Rectal smooth muscle tissue (tissue), 1 donor: ENCODE results near the gene OR4E2.
"Not testable (repeated sequence)": the region's sequence is repeated elsewhere in the genome, so short reads cannot be mapped to it uniquely, and the experiment has no call there.

Experiments used
- H3K27ac ChIP-seq: one replicate; pipeline ENCODE4 v1.7.0; 2013; ENCODE audit warnings: low read depth, low read length, inconsistent platforms
- H3K27me3 ChIP-seq: one replicate; pipeline ENCODE4 v1.7.0; 2013; ENCODE audit warnings: low read length; ENCODE audit not compliant: control insufficient read depth, insufficient read depth
- H3K36me3 ChIP-seq: one replicate; pipeline ENCODE4 v1.7.0; 2013; ENCODE audit warnings: low read length; ENCODE audit not compliant: control insufficient read depth, insufficient read depth
- H3K4me1 ChIP-seq: one replicate; pipeline ENCODE4 v1.7.0; 2013; ENCODE audit warnings: low read length; ENCODE audit not compliant: control insufficient read depth, insufficient read depth
- H3K4me3 ChIP-seq: one replicate; pipeline ENCODE4 v1.7.0; 2013; ENCODE audit warnings: low read length
- H3K9ac ChIP-seq: one replicate; pipeline ENCODE4 v1.7.0; 2013; ENCODE audit warnings: low read length

OR4E2 gene

GRCh38 chr14:21654215-21654614 lies 580 bp downstream of the OR4E2 start:
- Histone ChIP-seq H3K4me3 (no peak overlapping the region), H3K27me3 (no peaks in the 10 kb centered on the region), H3K9ac (no peak overlapping the region), H3K4me1 (no peaks in the 10 kb centered on the region), H3K27ac (no peak overlapping the region), H3K36me3 (no peaks in the 10 kb centered on the region)

- Histone ChIP-seq H3K9ac (no peak overlapping the region), H3K27ac (no peak overlapping the region), H3K4me3 (no peak overlapping the region), H3K27me3 (no peaks in the 10 kb centered on the region), H3K4me1 (no peaks in the 10 kb centered on the region), H3K36me3 (no peaks in the 10 kb centered on the region)
Observed at GRCh38 chr14:21656980-21657379, 3.3 kb downstream of the OR4E2 start.

GRCh38 chr14:21668377-21668776 lies 14.7 kb downstream of the OR4E2 start:
- no peaks in the 10 kb centered on the region for H3K4me1 ChIP-seq
- H3K9ac ChIP-seq, result no peak overlapping the region
- no peaks in the 10 kb centered on the region for H3K27me3 ChIP-seq
- H3K4me3 ChIP-seq, result no peak overlapping the region
- no peak overlapping the region for H3K27ac ChIP-seq
- no peaks in the 10 kb centered on the region for H3K36me3 ChIP-seq

- H3K9ac ChIP-seq, result no peak overlapping the region
- no peaks in the 10 kb centered on the region for H3K27me3 ChIP-seq
- no peak overlapping the region for H3K4me3 ChIP-seq
- H3K36me3 ChIP-seq, result no peaks in the 10 kb centered on the region
- H3K27ac ChIP-seq, result no peak overlapping the region
- no peaks in the 10 kb centered on the region for H3K4me1 ChIP-seq
Observed at GRCh38 chr14:21669284-21669683, 15.6 kb downstream of the OR4E2 start.

- Histone ChIP-seq H3K4me3 (no peak overlapping the region), H3K27ac (no peak overlapping the region), H3K9ac (no peak overlapping the region), H3K27me3 (no peaks in the 10 kb centered on the region), H3K36me3 (no peaks in the 10 kb centered on the region), H3K4me1 (no peaks in the 10 kb centered on the region)
Observed at GRCh38 chr14:21671371-21671770, 17.7 kb downstream of the OR4E2 start.

GRCh38 chr14:21672116-21672515 lies 18.5 kb downstream of the OR4E2 start:
- Histone ChIP-seq H3K9ac (no peak overlapping the region), H3K27me3 (no peaks in the 10 kb centered on the region), H3K36me3 (no peaks in the 10 kb centered on the region), H3K4me1 (no peaks in the 10 kb centered on the region), H3K27ac (no peak overlapping the region), H3K4me3 (no peak overlapping the region)

- H3K27ac ChIP-seq, result no peak within 1 kb of the TSS
- no peaks in the 10 kb centered on the region for H3K4me1 ChIP-seq
- H3K36me3 ChIP-seq, result no peaks in the 10 kb centered on the region
- no peaks in the 10 kb centered on the region for H3K27me3 ChIP-seq
- H3K4me3 ChIP-seq, result no peak within 1 kb of the TSS
- no peak within 1 kb of the TSS for H3K9ac ChIP-seq
Observed at GRCh38 chr14:21673718-21674117, 20.1 kb downstream of the OR4E2 start, which contains the start of gene OR4E1. Gene OR4E1 (minus strand): TSS chr14:21673818. CDS start chr14:21670935, 2,883 bp downstream.

- H3K27me3 ChIP-seq, result no peaks in the 10 kb centered on the region
- H3K4me1 ChIP-seq, result no peaks in the 10 kb centered on the region
- H3K27ac ChIP-seq, result no peak overlapping the region
- no peak overlapping the region for H3K4me3 ChIP-seq
- H3K36me3 ChIP-seq, result no peaks in the 10 kb centered on the region
- no peak overlapping the region for H3K9ac ChIP-seq
Observed at GRCh38 chr14:21675566-21675965, 21.9 kb downstream of the OR4E2 start.

- H3K27me3 ChIP-seq, result no peaks in the 10 kb centered on the region
- H3K36me3 ChIP-seq, result no peaks in the 10 kb centered on the region
Observed at GRCh38 chr14:21680072-21680471, 26.4 kb downstream of the OR4E2 start.

GRCh38 chr14:21686468-21686867 lies 32.8 kb downstream of the OR4E2 start:
- H3K27ac ChIP-seq, result no peak overlapping the region
- H3K4me3 ChIP-seq, result no peak overlapping the region
- H3K36me3 ChIP-seq, result no peaks in the 10 kb centered on the region
- no peak overlapping the region for H3K9ac ChIP-seq
- no peaks in the 10 kb centered on the region for H3K4me1 ChIP-seq
- no peaks in the 10 kb centered on the region for H3K27me3 ChIP-seq

More at GRCh38 chr14:21680072-21680471, 26.4 kb downstream of the OR4E2 start:
- Histone ChIP-seq H3K4me1 (no peaks in the 10 kb centered on the region), H3K27ac (no peak overlapping the region), H3K4me3 (no peak overlapping the region), H3K9ac (no peak overlapping the region)

GRCh38 chr14:21694425-21694824 lies 40.8 kb downstream of the OR4E2 start:
- H3K4me1 ChIP-seq, result no peaks in the 10 kb centered on the region
- H3K27me3 ChIP-seq, result no peaks in the 10 kb centered on the region
- no peaks in the 10 kb centered on the region for H3K36me3 ChIP-seq
- no peak overlapping the region for H3K4me3 ChIP-seq
- H3K27ac ChIP-seq, result no peak overlapping the region
- H3K9ac ChIP-seq, result no peak overlapping the region

GRCh38 chr14:21697662-21698061 lies 44.0 kb downstream of the OR4E2 start:
- not testable (repeated sequence) for H3K27ac ChIP-seq, H3K4me1 ChIP-seq, H3K36me3 ChIP-seq, H3K27me3 ChIP-seq, H3K4me3 ChIP-seq, H3K9ac ChIP-seq

- H3K9ac ChIP-seq, H3K27ac ChIP-seq, H3K27me3 ChIP-seq, H3K4me1 ChIP-seq, H3K4me3 ChIP-seq, H3K36me3 ChIP-seq: not testable (repeated sequence)
Observed at GRCh38 chr14:21698538-21698937, 44.9 kb downstream of the OR4E2 start.
